HG03558 (cell line): ENCODE data around the gene RRP1B.

ENCODE experiments used
- ATAC-seq: cut with Tn5 transposase; IDR thresholded peaks from one replicate; pipeline ENCODE4 v1.9.1; 2021; ENCODE audit warnings: moderate number of reproducible peaks; ENCODE audit not compliant: unreplicated experiment; ENCODE audit errors: extremely low read depth

The RRP1B gene

GRCh38 chr21:43735236-43736091 lies 76.1 kb downstream of the RRP1B start:
- ATAC-seq: no peak

DNA sequence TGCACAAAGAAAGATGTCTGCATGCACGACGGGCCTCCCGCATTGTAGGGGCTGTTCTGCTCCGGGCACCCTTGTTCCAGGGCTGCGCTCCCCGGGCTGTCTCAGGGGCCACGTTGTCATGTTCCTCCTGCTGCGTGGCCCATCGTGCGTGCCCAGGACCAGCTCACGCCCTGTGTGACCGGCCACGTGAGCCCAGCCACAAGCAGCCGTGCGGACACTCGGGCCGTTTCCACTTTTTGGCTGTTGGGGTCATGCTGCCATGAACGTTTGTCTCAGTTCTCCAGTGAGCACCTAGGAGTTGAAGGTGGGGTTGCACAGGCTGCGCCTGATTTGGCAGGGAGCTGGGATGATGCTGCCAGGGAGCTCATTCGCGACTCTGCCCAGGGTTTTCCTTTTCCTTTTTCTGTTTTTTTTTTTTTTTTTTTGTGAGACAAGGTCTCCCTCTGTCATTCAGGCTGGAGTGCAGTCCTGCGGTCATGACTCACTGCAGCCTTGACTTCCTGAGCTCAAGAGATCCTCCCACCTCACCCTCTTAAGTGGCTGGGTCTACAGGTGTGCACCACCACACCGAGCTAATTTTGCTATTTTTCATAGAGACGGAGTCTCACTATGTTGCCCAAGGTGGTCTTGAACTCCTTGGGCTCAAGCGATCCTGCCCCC lies 77.0 kb downstream of the RRP1B start:
- no peak for ATAC-seq

- ATAC-seq: no peak
Measured at GRCh38 chr21:43737158-43737950, 78.0 kb downstream of the RRP1B start.

GRCh38 chr21:43739621-43740435 lies 80.5 kb downstream of the RRP1B start:
- no peak for ATAC-seq

- no peak for ATAC-seq
Measured at GRCh38 chr21:43740497-43741156, 81.3 kb downstream of the RRP1B start.

GRCh38 chr21:43741423-43742096 lies 82.2 kb downstream of the RRP1B start:
- no peak for ATAC-seq

DNA sequence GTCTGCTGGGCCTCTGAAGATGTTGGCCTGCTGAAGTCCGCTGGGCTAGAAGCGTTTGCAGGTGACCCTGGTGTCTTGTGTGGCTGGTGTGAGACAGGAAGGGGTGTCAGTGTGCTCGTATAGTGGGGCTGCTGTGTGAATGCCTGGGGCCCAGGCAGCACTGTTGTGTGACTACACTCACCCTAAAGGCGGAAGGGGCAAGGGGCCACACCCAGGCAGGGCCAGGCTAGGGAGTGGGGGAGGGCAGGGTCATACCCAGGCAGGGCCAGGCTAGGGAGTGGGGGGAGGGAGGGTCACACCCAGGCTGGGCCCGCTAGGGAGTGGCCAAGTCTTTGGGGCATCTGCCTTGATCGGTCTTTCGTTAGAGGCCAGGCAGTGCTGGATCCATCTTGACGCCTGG lies 84.6 kb downstream of the RRP1B start:
- ATAC-seq: no peak

DNA sequence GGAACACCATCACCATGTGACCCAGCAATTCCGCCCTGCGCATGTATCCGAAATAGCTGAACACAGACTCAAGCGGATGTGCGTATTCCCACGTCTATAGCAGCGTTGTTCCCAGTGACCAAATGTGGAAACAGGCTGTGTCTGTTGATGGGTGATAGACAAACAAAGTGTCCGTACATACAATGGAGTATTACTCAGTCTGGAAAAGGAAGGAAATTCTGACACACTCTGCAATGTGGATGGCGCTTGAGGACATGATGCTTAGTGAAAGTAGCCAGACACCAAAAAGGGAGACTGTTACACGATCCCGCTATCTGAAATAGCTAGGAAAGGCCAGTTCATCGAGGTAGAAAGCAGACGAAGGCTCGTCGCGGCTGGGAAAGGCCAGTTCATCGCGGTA lies 85.4 kb downstream of the RRP1B start:
- no peak for ATAC-seq
